HepG2 (cell line): ENCODE data around the gene NTF3. TPM values are rescaled to one million over a fixed set of nuclear protein-coding genes. Genes with fewer than 3 reads are reported as not detected.

ENCODE experiments used
- ATAC-seq: fragments of 200-7000 bp; cut with Tn5 transposase; 3 replicates; pipeline ENCODE4 v1.9.1; 2020; ENCODE audit warnings: mild to moderate bottlenecking, moderate library complexity
- BruUV-seq: library from RNA; stranded (reverse); fragments of 400-500 nt; replicated peaks from 2 replicates; lab custom pipeline; 2021; lab: Mats Ljungman, UMichigan
- CTCF ChIA-PET: fragments of 300-600 bp; formaldehyde crosslinking; extraction: SDS; loops from one replicate; lab custom pipeline; 2021; ENCODE audit warnings: low total read pairs, inconsistent platforms, low intra/inter-chr PET ratio; lab: Yijun Ruan, JAX
- POLR2A ChIA-PET: fragments of 350-600 bp; sonication (Branson Sonifier 250); formaldehyde crosslinking; loops from one replicate; lab custom pipeline; 2020; ENCODE audit warnings: antibody characterized with exemption, inconsistent platforms; lab: Yijun Ruan, JAX
- DNase-seq: peaks from one replicate; pipeline ENCODE4 v3.0.0-alpha.2; 2015; ENCODE audit warnings: low spot score
- FAIRE-seq: peaks from 3 replicates; lab custom pipeline; 2011; peaks lifted over from hg19 to GRCh38; lab: Jason Lieb, UNC
- H2AFZ ChIP-seq: one replicate; pipeline ENCODE4 v1.6.1; 2011; ENCODE audit warnings: low read length, inconsistent platforms
- H3K27ac ChIP-seq: fragments of 300-600 bp; 3 replicates; pipeline ENCODE4 v1.8.0; 2011; ENCODE audit warnings: mixed run types, mild to moderate bottlenecking, mixed read lengths, low read length, inconsistent platforms; ENCODE audit not compliant: insufficient read depth; ENCODE audit errors: extremely low read length
- H3K27me3 ChIP-seq, 2 experiments: fragments of 200-600 bp in 1 of 2; 2 replicates in 1 of 2; 3 replicates in 1 of 2; pipeline versions ENCODE4 v1.6.0 to v1.8.0; 2011; ENCODE audit warnings: low read length in 2 of 2, mild to moderate bottlenecking in 2 of 2, moderate library complexity in 2 of 2, inconsistent platforms in 1 of 2; ENCODE audit not compliant: insufficient read depth in 2 of 2, control insufficient read depth in 1 of 2
- H3K36me3 ChIP-seq, 2 experiments: fragments of 200-600 bp in 1 of 2; replicated peaks in 1 of 2; 2 replicates in 1 of 2; 3 replicates in 1 of 2; pipeline versions ENCODE4 v1.5.1 to v1.8.0; 2011; ENCODE audit warnings: low read length in 2 of 2, inconsistent platforms in 1 of 2; ENCODE audit not compliant: insufficient read depth in 2 of 2, control insufficient read depth in 1 of 2
- H3K4me1 ChIP-seq: 2 replicates; pipeline ENCODE4 v1.5.1; 2012; ENCODE audit warnings: low read length, inconsistent platforms; ENCODE audit not compliant: insufficient read depth
- H3K4me2 ChIP-seq: 2 replicates; pipeline ENCODE4 v1.6.0; 2011; ENCODE audit warnings: low read depth, low read length, inconsistent platforms
- H3K4me3 ChIP-seq, 3 experiments: fragments of 200-600 bp in 1 of 3; sonication (generic), shearing (Covaris generic) in 1 of 3; replicated peaks in 1 of 3; 2 replicates each; pipeline ENCODE4 v1.5.1; 2011 to 2016; ENCODE audit warnings: low read length in 3 of 3, inconsistent platforms in 2 of 3, low read depth in 2 of 3, mild to moderate bottlenecking in 2 of 3, control low read depth in 1 of 3, mixed read lengths in 1 of 3; ENCODE audit not compliant: insufficient read depth in 1 of 3
- H3K79me2 ChIP-seq: one replicate; pipeline ENCODE4 v1.6.1; 2011; ENCODE audit warnings: low read length, inconsistent platforms; ENCODE audit not compliant: insufficient read depth
- H3K9ac ChIP-seq: 2 replicates; pipeline ENCODE4 v1.6.0; 2011; ENCODE audit warnings: mild to moderate bottlenecking, low read depth, low read length, inconsistent platforms; ENCODE audit not compliant: insufficient read depth
- H3K9me3 ChIP-seq: 2 replicates; pipeline ENCODE4 v1.5.1; 2012; ENCODE audit warnings: mild to moderate bottlenecking, low read length
- H4K20me1 ChIP-seq: 2 replicates; pipeline ENCODE4 v1.6.0; 2011; ENCODE audit warnings: inconsistent platforms, mild to moderate bottlenecking, low read length, moderate library complexity; ENCODE audit not compliant: insufficient read depth
- E2F5 ChIP-seq: sonication (generic); formaldehyde crosslinking; conservative IDR thresholded peaks from 2 replicates; pipeline ENCODE4 v1.4.0; 2020; ENCODE audit warnings: missing genetic modification reagents
- EEA1 ChIP-seq: sonication (generic); formaldehyde crosslinking; IDR thresholded peaks from 2 replicates; pipeline ENCODE4 v1.5.1; 2020; ENCODE audit warnings: mild to moderate bottlenecking, missing genetic modification reagents, borderline replicate concordance
- HNRNPLL ChIP-seq: fragments of 200-400 bp; formaldehyde crosslinking; IDR thresholded peaks from 2 replicates; pipeline ENCODE4 v1.6.1; 2017; ENCODE audit warnings: mild to moderate bottlenecking, low read depth, low read length; ENCODE audit not compliant: poor library complexity, severe bottlenecking
- MAFG ChIP-seq: sonication (generic); formaldehyde crosslinking; IDR thresholded peaks from 2 replicates; pipeline ENCODE4 v1.5.1; 2020; ENCODE audit warnings: mild to moderate bottlenecking, missing genetic modification reagents
- MLLT10 ChIP-seq: sonication (generic); formaldehyde crosslinking; IDR thresholded peaks from 2 replicates; pipeline ENCODE4 v1.4.0; 2020; ENCODE audit warnings: missing genetic modification reagents
- PAX8 ChIP-seq: sonication (generic); formaldehyde crosslinking; IDR thresholded peaks from 2 replicates; pipeline ENCODE4 v1.8.0; 2022; ENCODE audit warnings: mild to moderate bottlenecking, missing genetic modification reagents, borderline replicate concordance
- PBX3 ChIP-seq: sonication (generic); formaldehyde crosslinking; IDR thresholded peaks from 2 replicates; pipeline ENCODE4 v1.8.1; 2023; ENCODE audit warnings: missing genetic modification reagents, inconsistent platforms, borderline replicate concordance
- RNF2 ChIP-seq: fragments of 450-650 bp; conservative IDR thresholded peaks from 2 replicates; pipeline ENCODE4 v1.6.1; 2016; ENCODE audit warnings: low read depth
- XBP1 ChIP-seq: sonication (generic); formaldehyde crosslinking; IDR thresholded peaks from 2 replicates; pipeline ENCODE4 v1.5.0; 2020; ENCODE audit warnings: missing genetic modification reagents
- ZBTB20 ChIP-seq: sonication (generic); formaldehyde crosslinking; IDR thresholded peaks from 2 replicates; pipeline ENCODE4 v1.8.1; 2023; ENCODE audit warnings: missing genetic modification reagents, low read depth, mild to moderate bottlenecking, borderline replicate concordance
- ZFP36 ChIP-seq: fragments of 150-350 bp; IDR thresholded peaks from 2 replicates; pipeline ENCODE4 v1.6.1; 2018; ENCODE audit warnings: borderline replicate concordance, low read length, low read depth; ENCODE audit not compliant: partially characterized antibody
- ZMAT5 ChIP-seq: sonication (generic); formaldehyde crosslinking; IDR thresholded peaks from 2 replicates; pipeline ENCODE4 v1.5.0; 2020; ENCODE audit warnings: mild to moderate bottlenecking, low read depth, missing genetic modification reagents, borderline replicate concordance
- ZMYM2 ChIP-seq: sonication (generic); formaldehyde crosslinking; IDR thresholded peaks from 2 replicates; pipeline ENCODE4 v1.8.0; 2022; ENCODE audit warnings: mild to moderate bottlenecking, missing genetic modification reagents
- ZNF367 ChIP-seq: sonication (generic); formaldehyde crosslinking; IDR thresholded peaks from 2 replicates; pipeline ENCODE4 v1.4.0; 2020; ENCODE audit warnings: missing genetic modification reagents, borderline replicate concordance
- ZNF816 ChIP-seq: sonication (generic); formaldehyde crosslinking; IDR thresholded peaks from 2 replicates; pipeline ENCODE4 v1.8.0; 2022; ENCODE audit warnings: missing genetic modification reagents, mild to moderate bottlenecking, borderline replicate concordance
- WGBS: methylation state at CpG from one replicate; pipeline ENCODE4 v1.1.6; 2017; ENCODE audit warnings: low lambda C conversion rate; 5-methylcytosine and 5-hydroxymethylcytosine counted together
- in situ Hi-C: cut with HindIII; loops from 2 replicates; pipeline ENCODE4 v1.10.0; 2017; ENCODE audit warnings: low pct_unique_long_range_greater_than_20kb; ENCODE audit not compliant: extremely low pct_ligation_motif_present
- intact Hi-C: fragments of 100-400 bp; cut with micrococcal nuclease; formaldehyde crosslinking; loops from one replicate; pipeline ENCODE4 v1.10.0; 2022; ENCODE audit not compliant: unreplicated experiment
- polyA plus RNA-seq, 8 experiments: library from polyadenylated mRNA; depleted of rRNA in 3 of 8; stranded (reverse) in 7 of 8; unstranded in 1 of 8; fragments of >200 nt; fragmentation: Illumina TruSeq in 4 of 8; extraction: Trizol in 4 of 8; gene quantifications; 2 replicates each; pipeline versions ENCODE4 v1.2.1 to v1.2.3, GENCODE V29; 2011 to 2016; ENCODE audit warnings: low read depth in 4 of 8, missing spikeins in 1 of 8, mixed read lengths in 1 of 8; ENCODE audit not compliant: insufficient read depth in 1 of 8
- total RNA-seq, 5 experiments: library from RNA; depleted of rRNA; stranded (reverse); fragments of >200 nt; fragmentation: Illumina TruSeq; extraction: Trizol; gene quantifications; 2 replicates each; pipeline ENCODE4 v1.2.3, GENCODE V29; 2016; ENCODE audit warnings: low read depth in 1 of 5

Gene NTF3
- total and polyA plus RNA-seq, 2 of the 13 experiments (the other 11 are each of a cell fraction or from before 2014, with no cell fraction given): not detected

- intact Hi-C loops: no loop called here
- Histone ChIP-seq H3K27ac (no peak overlapping the region), H3K79me2 (no peaks in the 10 kb centered on the region), H3K4me2 (no peak overlapping the region), H4K20me1 (no peaks in the 10 kb centered on the region)
- in situ Hi-C loops: no loop called here
- TF ChIP-seq RNF2 (no peak), MLLT10 (no peak), PBX3 (CRISPR knock-in tag) (no peak), ZFP36 (no peak), ZMYM2 (CRISPR knock-in tag) (no peak), ZNF367 (no peak), ZNF816 (no peak), E2F5 (CRISPR knock-in tag) (no peak), ZMAT5 (CRISPR knock-in tag) (no peak), ZBTB20 (CRISPR knock-in tag) (no peak), EEA1 (CRISPR knock-in tag) (no peak), XBP1 (CRISPR knock-in tag) (no peak), HNRNPLL (no peak), PAX8 (CRISPR knock-in tag) (no peak), MAFG (CRISPR knock-in tag) (no peak)
- TF ChIP-seq, all 625 proteins: peak for 0
- no TSS peak for BruUV-seq
- H3K9me3 ChIP-seq: no peaks in the 10 kb centered on the region
- no peaks in the 10 kb centered on the region for H3K36me3 ChIP-seq
- H3K27me3 ChIP-seq: peaks cover 2 to 14% of the 10 kb centered on the region in 2 experiments; a peak in 2 of 5 replicates
- ATAC-seq (no peak), DNase-seq (no peak), FAIRE-seq (no peak)
- H3K4me3 ChIP-seq: no peak overlapping the region
- CTCF ChIA-PET: no interaction called here
- WGBS: 50% methylated on average over 5 of the region's 7 CpGs
- POLR2A ChIA-PET: no interaction called here
- H3K4me1 ChIP-seq: no peaks in the 10 kb centered on the region
- H2AFZ ChIP-seq: no peak overlapping the region
- no peak overlapping the region for H3K9ac ChIP-seq
These were observed 38.3 kb downstream of the NTF3 start for GRCh38 chr12:5470221-5470620.
